GM21381 (cell line): ENCODE data around the gene SEC24C.
"Not testable (repeated sequence)": the region's sequence is repeated elsewhere in the genome, so short reads cannot be mapped to it uniquely, and the experiment has no call there.

Experiments used
- ATAC-seq: cut with Tn5 transposase; IDR thresholded peaks from one replicate; pipeline ENCODE4 v1.9.1; 2021; ENCODE audit warnings: mild to moderate bottlenecking, moderate library complexity; ENCODE audit not compliant: unreplicated experiment

The SEC24C gene

DNA sequence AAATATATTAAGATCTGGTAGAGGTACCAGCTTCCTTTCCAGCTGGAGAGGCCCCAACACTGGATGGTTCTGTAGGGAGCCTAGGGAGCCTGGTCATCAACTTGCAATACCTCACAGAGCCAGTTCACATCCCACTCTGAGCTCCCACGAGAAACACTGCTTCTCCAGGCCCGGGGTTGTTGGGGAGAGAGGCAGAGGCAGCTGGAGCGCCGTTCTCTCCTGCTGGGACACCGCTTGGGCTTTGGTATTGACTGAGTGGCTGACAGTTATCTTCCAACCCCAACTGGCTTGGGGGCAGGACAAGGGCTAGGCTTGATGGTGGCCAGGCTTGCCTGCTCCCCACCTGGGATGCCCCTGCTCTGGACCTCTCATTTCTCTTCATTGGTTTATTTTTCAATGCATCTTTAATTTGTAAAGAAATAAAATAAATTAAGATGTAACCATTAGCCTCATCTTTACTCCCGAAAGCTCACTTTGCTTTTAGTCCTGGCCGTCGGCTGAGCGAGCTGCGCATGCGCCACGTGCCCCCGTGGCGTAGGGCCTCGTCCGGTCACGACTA lies 27.6 kb downstream of the SEC24C start:
- peak; percentile 39 for ATAC-seq

DNA sequence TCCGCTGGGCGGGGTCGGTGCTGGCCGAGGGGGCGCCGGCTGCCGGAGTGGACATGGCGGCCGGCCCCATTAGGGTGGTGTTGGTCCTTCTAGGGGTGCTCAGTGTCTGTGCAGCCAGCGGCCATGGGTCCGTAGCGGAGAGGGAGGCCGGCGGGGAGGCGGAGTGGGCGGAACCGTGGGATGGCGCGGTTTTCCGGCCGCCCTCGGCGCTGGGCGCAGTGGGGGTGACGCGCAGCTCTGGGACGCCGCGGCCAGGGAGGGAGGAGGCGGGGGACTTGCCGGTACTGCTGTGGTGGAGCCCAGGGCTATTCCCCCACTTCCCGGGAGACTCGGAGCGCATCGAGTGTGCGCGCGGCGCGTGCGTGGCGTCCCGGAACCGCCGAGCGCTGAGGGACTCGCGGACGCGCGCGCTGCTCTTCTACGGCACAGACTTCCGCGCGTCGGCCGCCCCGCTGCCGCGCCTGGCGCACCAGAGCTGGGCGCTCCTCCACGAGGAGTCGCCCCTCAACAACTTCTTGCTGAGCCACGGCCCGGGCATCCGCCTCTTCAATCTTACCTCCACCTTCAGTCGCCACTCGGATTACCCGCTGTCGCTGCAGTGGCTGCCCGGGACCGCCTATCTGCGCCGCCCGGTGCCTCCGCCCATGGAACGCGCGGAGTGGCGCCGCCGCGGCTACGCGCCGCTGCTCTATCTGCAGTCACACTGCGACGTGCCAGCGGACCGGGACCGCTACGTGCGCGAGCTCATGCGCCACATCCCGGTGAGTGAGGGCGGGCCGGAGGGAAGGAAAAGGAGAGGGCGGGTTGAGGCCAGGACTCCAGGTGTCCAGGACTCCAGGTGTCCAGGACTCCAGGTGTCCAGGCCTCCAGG lies 28.3 kb downstream of the SEC24C start:
- peak; percentile 58 for ATAC-seq

DNA sequence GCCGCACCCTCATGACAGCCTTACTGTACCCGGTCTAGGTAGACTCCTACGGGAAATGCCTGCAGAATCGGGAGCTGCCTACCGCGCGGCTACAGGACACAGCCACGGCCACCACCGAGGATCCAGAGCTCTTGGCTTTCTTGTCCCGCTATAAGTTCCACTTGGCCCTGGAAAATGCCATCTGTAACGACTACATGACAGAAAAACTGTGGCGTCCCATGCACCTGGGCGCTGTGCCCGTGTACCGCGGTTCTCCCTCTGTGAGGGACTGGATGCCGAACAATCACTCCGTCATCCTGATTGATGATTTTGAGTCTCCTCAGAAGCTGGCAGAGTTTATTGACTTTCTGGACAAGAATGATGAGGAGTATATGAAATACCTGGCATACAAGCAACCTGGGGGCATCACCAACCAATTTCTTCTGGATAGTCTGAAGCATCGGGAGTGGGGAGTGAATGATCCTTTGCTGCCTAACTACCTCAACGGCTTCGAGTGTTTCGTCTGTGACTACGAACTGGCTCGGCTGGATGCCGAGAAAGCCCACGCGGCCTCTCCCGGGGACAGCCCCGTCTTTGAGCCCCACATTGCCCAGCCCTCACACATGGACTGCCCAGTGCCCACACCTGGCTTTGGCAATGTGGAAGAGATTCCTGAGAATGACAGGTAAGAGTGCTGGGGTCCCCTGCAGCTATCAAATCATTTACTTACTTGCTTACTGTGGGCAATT lies 29.1 kb downstream of the SEC24C start:
- no peak for ATAC-seq

DNA sequence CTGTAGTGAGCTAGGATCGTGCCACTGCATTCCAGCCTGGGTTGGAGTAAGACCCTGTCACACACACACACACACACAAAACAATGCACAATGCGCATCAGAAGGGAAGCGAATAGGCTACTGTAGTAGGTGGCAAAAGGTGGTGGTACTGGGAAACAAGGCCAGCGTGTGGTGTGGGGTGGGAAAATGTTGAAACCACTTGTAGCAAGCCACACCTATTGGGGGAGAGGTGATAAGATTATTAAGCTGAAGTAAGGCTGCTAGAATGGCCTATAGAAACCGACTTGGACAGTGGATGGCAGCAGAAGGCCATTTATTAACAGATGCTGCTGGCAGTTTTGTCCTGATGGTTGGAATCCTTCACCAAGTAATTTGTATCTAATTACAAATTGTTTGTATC lies 30.5 kb downstream of the SEC24C start:
- ATAC-seq, result no peak

DNA sequence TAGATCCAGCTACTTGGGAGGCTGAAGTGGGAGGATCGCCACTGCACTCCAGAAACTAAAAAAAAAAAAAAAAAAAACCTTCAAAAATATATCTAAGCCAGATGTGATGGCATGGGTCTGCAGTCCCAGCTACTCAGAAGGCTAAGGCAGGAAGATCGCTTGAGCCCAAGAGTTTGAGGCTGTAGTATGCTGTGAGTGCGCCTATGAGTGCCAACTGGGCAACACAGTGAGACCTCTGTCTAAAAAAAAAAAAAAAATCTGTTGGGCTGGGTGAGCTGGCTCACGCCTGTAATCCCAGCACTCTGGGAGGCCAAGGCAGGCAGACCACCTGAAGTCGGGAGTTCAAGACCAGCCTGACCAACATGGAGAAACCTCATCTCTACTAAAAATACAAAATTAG lies 34.8 kb downstream of the SEC24C start:
- no peak for ATAC-seq

DNA sequence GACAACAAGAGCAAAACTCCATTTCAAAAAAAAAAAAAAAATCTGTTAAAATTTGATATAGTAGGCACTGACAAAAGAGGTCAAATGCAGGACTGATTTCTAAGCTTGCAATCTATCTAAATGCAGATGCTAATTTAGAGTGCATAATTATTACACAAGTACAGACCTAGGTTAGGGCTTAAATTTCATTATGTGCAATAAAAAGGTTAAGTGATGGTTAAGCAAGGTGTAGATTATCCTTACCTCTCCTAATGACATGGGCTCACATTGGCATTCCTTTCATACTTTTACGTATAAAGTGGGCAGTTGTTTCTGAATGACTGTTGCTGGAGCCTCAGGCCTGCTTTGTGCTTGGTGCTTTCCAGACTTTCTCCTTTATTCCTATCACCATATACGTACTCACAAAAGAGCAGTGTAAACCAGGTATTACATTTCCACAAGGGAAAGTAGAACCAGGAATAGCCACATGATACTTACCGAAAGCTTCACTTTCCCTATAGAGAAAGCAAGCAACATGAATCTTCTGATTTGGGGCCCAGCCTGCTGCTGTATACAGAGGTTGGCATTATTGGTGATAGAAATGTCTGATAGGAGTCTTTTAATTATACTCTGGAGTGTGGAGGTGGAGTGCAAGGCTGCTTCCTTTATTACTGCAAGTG lies 35.5 kb downstream of the SEC24C start:
- no peak for ATAC-seq

DNA sequence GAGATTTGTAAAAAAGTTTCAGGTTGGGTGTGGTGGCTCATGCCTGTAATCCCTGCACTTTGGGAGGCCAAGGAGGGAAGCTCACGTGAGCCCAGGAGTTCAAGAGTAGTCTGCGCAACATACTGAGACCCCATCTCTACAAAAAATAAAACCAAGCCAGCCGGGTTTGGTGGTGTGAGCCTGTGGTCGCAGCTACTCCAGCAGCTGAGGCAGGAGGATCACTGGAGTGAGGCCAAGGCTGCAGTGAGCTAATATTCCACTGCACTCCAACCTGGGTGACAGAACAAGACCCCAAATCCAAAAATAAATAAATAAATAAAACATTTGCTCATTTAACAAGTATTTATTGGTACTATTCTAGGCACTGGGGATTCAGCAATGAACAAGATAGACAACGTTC lies 36.1 kb downstream of the SEC24C start:
- no peak for ATAC-seq

DNA sequence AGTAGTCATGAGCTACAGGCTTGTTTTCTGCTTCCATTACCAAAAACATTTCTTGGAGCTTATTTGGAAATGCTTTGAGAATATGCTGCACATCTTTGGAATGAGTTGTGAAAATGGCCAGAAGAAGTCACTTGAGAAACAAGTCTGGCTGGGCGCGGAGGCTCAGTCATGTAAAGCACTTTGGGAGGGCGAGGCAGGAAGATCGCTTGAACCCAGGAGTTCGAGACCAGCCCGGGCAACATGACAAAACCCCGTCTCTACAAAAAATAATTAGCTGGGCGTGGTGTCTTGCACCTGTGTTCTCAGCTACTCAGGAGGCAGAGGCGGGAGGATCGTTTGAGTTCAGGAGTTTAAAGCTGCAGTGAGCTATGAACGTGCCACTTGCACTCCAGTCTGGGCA lies 36.8 kb downstream of the SEC24C start:
- ATAC-seq, result no peak

DNA sequence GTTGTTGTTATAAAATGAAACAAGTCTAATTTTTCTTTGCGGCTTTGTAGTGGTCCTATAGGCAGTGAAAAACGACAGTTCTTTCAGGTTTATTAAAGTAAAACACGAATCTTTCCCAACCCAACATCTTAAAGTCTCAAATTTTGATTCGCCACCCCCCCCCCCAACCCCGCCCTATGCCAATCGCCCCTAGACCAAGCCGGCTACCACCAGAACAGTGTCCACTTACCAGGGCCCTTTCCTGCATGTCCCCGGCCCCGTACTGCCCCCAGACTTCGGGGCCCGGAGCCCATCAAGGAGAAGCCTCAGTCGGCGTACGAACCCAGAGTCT lies 37.3 kb downstream of the SEC24C start:
- no peak for ATAC-seq

DNA sequence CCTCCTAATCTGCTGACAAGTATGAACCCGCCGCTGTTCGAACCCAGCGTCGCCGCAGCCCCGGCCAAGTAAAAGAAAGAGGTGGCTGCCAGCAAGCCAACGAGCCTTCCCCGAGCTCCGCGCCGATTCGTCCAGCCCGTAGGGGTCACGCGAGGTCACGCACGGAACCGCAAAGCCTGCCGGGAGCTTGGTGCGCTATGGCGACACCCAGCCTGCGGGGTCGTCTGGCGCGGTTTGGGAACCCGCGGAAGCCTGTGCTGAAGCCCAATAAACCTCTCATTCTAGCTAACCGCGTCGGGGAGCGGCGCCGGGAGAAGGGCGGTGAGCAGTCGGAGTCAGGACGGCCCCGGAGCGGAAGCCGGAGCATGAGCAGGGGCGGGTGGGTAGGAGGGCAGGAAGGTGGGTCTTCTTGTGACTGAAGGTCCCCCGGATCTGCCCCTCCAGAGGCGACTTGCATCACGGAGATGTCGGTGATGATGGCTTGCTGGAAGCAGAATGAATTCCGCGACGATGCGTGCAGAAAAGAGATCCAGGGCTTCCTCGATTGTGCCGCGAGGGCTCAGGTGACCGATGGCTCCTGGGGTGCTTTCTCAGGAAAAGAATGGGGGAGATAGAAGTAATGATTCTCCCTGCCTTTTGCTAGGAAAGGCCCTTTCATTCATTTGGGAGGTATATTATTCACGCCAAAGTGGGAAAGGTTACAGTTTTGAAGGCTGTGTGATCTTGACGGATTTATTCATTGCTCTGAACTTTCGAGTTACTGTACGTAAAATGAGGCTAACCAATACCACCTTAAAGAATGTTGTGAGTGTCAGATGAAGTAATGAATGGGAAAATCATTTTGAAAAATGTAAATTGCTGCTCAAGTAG lies 37.9 kb downstream of the SEC24C start, which contains the start of gene CHCHD1:
Gene CHCHD1, plus strand, starts transcription at position 170 of the 870 bp plus-strand sequence. Its CDS starts 28 bp downstream, at position 198.
- ATAC-seq, result no peak

DNA sequence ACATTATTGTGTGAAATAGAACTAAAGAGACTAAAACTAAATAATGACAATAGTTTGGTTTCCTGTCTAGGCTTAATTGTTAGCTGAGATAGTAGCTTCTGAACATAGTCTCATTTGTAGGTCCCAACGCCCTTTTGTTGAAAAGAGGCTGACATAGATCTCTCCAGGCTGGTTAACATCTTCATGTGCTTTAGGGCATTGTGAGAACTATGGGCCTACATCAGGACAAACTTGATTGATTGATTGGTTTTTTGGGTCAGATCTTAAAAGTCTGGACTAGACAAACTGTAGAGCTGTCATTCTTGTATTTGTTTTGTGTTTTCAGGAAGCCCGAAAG lies 38.5 kb downstream of the SEC24C start:
- no peak for ATAC-seq

DNA sequence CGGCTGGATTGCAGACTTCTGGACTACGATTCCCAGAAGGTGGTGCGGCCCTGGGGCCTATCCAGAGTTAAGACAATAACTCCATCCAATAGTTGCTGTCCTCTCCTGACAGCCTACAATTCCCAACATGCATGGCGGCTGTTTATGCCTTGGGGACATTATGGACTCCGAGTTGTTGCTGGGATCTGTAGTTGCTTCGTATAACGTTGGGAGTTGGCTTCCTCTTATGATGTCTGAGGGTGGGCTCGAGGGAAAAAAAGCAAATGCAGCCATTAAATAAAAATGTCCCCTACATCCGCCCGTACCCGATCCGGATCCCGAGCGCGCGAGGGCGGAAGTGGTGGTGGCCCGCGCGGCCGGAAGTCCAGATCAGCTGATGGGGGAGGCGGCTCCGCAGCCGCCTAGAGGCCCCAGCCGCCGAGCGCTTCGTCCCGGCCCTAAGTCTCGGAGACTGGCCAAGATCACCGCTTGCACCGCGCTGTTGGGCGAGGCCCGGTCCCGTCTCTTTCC lies 41.1 kb downstream of the SEC24C start, which contains the start of gene ZSWIM8:
Gene ZSWIM8, plus strand, starts transcription at position 396 of the 510 bp plus-strand sequence. CDS start 273 bp downstream, outside the sequence.
- peak; percentile 77 for ATAC-seq

DNA sequence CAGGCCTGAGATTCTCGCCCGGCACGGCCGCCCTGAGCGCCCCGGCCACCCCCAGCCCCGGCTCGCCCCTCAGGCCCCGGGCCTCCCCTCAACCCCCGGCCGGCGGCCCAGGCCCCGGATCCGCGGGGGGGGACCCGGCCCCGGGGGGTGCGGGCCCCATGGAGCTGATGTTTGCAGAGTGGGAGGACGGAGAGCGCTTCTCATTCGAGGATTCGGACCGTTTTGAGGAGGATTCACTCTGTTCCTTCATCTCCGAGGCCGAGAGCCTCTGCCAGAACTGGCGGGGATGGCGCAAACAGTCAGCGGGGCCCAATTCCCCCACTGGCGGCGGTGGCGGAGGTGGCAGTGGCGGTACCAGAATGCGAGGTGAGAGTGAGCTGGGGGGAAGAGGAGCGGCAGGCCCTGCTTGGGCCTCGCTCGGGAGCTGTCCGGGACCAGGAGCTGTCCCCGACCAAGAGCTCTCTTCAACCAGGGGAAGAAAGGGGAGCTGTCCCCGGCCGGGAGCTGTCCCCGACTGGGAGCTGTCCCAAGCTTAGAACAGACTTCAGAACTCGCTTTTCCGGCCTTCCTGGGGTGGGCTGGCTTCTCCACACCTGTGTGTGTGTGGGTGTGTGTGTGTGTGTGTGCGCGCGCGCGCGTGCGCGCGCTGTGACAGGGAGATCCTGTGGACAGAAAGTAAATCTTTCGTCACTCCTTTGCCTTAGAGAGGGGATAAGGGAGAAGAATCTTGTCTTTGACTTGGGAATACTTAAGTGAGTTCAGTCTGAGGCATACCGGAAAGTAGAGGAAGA lies 41.7 kb downstream of the SEC24C start:
- peak; percentile 17 for ATAC-seq

DNA sequence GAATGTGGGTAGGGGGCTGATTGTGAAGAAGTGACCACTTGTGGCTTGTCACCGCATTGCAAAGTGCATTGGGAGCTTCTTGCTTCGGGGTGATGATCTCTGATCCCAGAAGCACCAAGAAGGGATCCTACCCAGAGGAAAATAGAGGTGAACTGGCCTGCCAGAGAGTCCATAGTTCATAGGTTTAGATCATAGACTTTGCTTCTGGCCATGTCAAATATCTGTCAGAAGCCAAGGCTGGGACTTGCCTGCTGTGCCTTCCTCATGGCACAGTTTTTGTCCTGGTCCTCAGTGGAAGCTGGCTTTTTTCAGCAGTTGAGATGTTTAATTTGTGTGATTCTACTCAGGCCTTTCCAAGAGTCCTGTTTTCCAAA lies 42.3 kb downstream of the SEC24C start:
- no peak for ATAC-seq

DNA sequence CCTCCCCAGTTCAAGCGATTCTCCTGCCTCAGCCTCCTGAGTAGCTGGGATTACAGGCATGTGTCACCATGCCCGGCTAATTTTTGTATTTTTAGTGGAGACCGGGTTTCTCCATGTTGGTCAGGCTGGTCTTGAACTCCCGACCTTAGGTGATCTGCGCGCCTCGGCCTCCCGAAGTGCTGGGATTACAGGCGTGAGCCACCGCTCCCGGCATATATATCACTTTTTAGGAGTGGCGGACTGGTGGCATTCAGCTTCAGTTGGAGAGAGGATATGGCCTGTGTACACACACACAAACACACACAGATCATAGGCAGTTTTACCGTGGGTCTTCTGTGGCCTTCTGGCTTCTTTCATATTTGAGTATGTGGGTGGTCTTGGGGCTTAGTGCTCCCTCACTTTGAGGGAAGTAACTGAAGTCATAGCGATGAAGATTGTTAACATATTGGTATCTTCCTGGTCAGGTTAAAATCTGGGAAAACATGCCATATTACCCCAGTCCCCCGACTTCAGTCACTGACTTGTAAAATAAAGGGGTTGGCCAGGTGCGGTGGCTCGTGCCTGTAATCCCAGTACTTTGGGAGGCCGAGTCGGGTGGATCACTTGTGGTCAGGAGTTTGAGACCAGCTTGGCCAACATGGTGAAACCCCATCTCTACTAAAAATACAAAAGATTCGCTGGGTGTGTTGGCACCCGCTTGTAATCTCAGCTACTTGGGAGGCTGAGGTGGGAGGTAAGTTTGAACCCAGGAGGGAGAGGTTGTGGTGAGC lies 43.0 kb downstream of the SEC24C start:
- ATAC-seq, result not testable (repeated sequence)

DNA sequence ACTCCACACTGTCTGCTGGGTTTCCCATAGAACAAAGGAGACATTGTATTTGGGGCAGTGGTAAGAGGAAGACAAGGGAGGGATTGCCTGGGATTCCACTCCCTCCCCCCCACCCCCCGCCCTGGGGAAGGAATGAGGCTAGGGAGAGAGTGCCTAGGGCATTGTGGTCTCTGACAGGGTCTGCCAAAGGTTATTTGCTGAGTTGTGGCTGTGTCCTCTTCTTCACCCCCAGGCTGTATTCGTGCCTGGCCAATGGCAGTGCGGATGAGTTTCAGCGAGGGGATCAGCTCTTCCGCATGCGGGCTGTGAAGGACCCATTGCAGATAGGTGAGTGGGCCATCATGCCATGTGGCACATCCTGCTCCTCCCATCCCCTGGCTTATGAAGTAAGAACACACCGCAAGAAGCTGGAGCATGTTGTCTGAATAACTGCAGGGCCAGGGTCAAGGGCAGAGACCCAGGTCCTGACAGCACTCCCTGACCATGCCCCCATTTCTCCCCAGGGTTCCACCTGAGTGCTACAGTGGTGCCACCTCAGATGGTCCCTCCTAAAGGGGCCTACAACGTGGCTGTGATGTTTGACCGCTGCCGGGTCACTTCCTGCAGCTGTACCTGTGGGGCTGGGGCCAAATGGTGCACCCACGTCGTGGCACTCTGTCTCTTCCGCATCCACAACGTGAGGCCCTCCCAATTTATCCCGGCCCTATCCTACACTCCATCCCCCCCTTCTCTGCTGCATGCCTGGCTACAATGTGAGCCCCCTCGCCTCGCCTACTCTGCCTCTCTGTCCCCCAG lies 44.9 kb downstream of the SEC24C start:
- ATAC-seq, result no peak

DNA sequence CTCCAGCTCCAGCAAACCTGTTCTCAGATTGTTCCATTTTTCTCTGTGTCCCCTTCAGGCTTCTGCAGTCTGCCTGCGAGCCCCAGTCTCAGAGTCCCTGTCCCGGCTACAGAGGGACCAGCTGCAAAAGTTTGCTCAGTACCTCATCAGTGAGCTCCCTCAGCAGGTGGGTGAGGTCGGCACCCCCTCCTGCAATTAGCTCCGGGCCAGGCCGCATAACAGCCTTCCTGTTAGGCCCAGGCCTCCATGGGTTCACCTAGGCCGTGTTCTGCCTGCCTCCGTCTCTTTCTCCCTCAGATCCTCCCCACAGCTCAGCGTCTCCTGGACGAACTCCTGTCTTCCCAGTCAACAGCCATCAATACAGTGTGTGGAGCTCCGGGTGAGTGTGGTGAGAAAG lies 45.5 kb downstream of the SEC24C start:
- ATAC-seq, result no peak
